Smooth muscle cell of the coronary artery (primary cell): ENCODE data around the gene TRIM8. TPM values are rescaled to one million over a fixed set of nuclear protein-coding genes. Genes with fewer than 3 reads are reported as not detected.

Experiments used
- total RNA-seq: library from RNA; depleted of rRNA; stranded (reverse); fragments of >200 nt; gene quantifications from 2 replicates; pipeline ENCODE4 v1.2.3, GENCODE V29; 2014; ENCODE audit warnings: low replicate concordance

The TRIM8 gene, protein sequence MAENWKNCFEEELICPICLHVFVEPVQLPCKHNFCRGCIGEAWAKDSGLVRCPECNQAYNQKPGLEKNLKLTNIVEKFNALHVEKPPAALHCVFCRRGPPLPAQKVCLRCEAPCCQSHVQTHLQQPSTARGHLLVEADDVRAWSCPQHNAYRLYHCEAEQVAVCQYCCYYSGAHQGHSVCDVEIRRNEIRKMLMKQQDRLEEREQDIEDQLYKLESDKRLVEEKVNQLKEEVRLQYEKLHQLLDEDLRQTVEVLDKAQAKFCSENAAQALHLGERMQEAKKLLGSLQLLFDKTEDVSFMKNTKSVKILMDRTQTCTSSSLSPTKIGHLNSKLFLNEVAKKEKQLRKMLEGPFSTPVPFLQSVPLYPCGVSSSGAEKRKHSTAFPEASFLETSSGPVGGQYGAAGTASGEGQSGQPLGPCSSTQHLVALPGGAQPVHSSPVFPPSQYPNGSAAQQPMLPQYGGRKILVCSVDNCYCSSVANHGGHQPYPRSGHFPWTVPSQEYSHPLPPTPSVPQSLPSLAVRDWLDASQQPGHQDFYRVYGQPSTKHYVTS
- total RNA-seq = 38.3 and 93.6 TPM in 2 replicates

DNA sequence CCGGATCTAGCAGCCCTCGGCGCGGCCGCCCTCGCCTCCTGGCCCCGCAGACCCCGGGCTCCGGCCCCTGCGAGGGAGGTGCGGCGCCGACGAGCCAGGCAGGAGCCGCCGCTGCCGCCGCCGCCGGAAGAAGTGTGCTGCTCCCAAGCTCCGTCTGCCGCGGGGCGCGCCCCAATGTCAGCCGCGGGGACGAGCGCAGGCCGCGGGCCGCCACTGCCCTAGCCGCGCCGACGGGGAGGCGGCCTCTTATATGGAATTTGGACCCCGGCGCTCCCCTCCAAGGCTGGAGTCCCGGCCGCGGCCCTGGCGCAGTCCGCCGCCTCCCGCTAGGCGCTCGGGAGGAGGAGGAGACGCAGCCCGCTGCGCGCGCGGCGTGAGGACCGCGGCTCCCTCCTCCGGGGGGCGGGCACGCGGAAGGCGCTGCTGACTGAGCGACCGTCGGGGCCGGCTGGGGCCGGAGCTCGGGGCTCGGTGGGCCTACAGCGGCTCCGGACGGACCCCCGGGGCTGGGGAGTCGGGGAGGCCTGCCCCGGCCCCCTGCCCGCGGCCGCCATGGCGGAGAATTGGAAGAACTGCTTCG is at the start of gene TRIM8:
TSS of gene TRIM8 (plus strand) at position 414 of the 580 bp plus-strand sequence. CDS start at position 553, 139 bp downstream.

Other genes starting within 250 kb of the TRIM8 start
- gene NFKB2, start 248.8 kb upstream of the TRIM8 start, total RNA-seq = 11.8 and 17.1 TPM in 2 replicates
- gene PSD, start 225.7 kb upstream of the TRIM8 start, total RNA-seq = 0.45 and 4.8 TPM in 2 replicates
- gene FBXL15, start 223.6 kb upstream of the TRIM8 start, total RNA-seq = 4.1 and 9.0 TPM in 2 replicates
- 24.8 and 50.2 TPM in 2 replicates for gene CUEDC2, start 211.9 kb upstream of the TRIM8 start, total RNA-seq
- gene C10orf95, start 192.9 kb upstream of the TRIM8 start, total RNA-seq = not detected in 2 replicates
- gene ACTR1A, start 141.8 kb upstream of the TRIM8 start, total RNA-seq = 73.4 and 142 TPM in 2 replicates
- gene SUFU, start 140.5 kb upstream of the TRIM8 start, total RNA-seq = 1.3 and 3.0 TPM in 2 replicates
- 6.2 and 9.1 TPM in 2 replicates for gene ARL3, start 69.9 kb downstream of the TRIM8 start, total RNA-seq
- 4.1 and 5.6 TPM in 2 replicates for gene SFXN2, start 70.2 kb downstream of the TRIM8 start, total RNA-seq
- 49.0 and 58.6 TPM in 2 replicates for gene WBP1L, start 99.5 kb downstream of the TRIM8 start, total RNA-seq
- not detected in 2 replicates for gene CYP17A1, start 192.9 kb downstream of the TRIM8 start, total RNA-seq
- 8.7 and 21.8 TPM in 2 replicates for gene BORCS7, start 209.8 kb downstream of the TRIM8 start, total RNA-seq
- 5.0 and 5.9 TPM in 2 replicates for gene AS3MT, start 225.0 kb downstream of the TRIM8 start, total RNA-seq